Measurements from ENCODE around the gene PTGER4. TPM values are rescaled to one million over a fixed set of nuclear protein-coding genes. Genes with fewer than 3 reads are reported as not detected.
"Not testable (repeated sequence)": the region's sequence is repeated elsewhere in the genome, so short reads cannot be mapped to it uniquely, and the experiment has no call there.

PTGER4 gene
- polyA plus RNA-seq, 1 donor (not counting 4 experiments of a cell fraction or from before 2014, with no cell fraction given), result 12.2 TPM

DNA sequence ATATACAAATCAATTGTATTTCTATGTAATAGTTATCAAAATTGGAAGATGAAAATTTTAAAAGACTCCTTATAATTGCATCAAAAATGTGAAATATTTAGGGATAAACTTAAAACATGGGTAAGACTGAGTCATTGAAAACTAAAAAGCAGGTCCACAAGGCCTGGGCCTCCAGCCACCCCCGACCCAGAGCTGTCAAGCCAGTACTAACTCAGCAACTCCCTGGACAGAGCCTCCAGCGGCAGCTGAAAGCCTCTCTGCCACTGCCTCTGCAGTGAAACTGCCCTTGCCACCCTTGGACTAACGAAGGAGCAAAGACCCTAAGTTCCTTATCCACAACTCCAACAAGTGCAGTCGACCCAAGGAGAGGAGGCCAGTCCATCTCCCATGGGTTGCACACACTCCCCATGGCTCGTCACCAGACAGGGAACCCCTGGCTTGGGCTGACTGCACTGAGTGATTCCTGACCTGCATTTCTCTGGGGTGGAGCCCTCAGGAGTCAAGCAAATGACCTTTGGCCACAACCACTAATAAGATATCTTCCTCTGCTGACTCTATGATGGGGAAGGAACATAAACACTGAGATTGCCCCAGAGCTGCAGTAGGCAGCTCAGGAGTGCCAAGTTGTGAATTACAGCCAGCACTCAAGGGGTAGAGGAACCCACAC lies 20.5 kb downstream of the PTGER4 start:
- FAIRE-seq (no peak), DNase-seq (ENCODE audit: low read depth, low spot score) (no peak)
- Histone ChIP-seq H3K36me3 (ENCODE audit: control insufficient read depth in 2 of 2, extremely low read depth in 1 of 2, insufficient read depth in 2 of 2, low read length in 2 of 2) (no peaks in the 10 kb centered on the region), H3K4me3 (ENCODE audit: control insufficient read depth in 2 of 3, extremely low read depth in 1 of 3, insufficient read depth in 2 of 3, low read depth in 1 of 3, low read length in 3 of 3) (no peak overlapping the region), H3K27ac (ENCODE audit: control insufficient read depth, insufficient read depth, low read length) (no peak overlapping the region), H3K9me3 (ENCODE audit: control insufficient read depth, low read depth, low read length) (no peaks in the 10 kb centered on the region), H3K79me2 (ENCODE audit: control insufficient read depth, insufficient read depth, low read length) (no peaks in the 10 kb centered on the region), H3K4me2 (ENCODE audit: control insufficient read depth, extremely low read depth, insufficient read depth, low read depth, low read length) (no peak overlapping the region), H4K20me1 (ENCODE audit: control insufficient read depth, extremely low read depth, insufficient read depth, low read length) (no peaks in the 10 kb centered on the region), H3K9me1 (ENCODE audit: control insufficient read depth, extremely low read depth, insufficient read depth, low read length) (no peaks in the 10 kb centered on the region), H3K9ac (ENCODE audit: control insufficient read depth, extremely low read depth, insufficient read depth, low read length) (no peak overlapping the region), H2AFZ (ENCODE audit: control insufficient read depth, low read length) (no peak overlapping the region), H3K27me3 (ENCODE audit: control insufficient read depth, extremely low read depth, insufficient read depth, low read length) (no peaks in the 10 kb centered on the region), H3K4me1 (ENCODE audit: control insufficient read depth, extremely low read depth, insufficient read depth, low read length) (no peaks in the 10 kb centered on the region)
- dilution Hi-C loops (cut with MboI; ENCODE audit: extremely low pct_ligation_motif_present, low sequenced_read_pairs), result no loop called here
- TF ChIP-seq EZH2 (IDR thresholded peaks at IDR 0.05; ENCODE audit: low read length), result no peak
- TF ChIP-seq, protein P1, sequence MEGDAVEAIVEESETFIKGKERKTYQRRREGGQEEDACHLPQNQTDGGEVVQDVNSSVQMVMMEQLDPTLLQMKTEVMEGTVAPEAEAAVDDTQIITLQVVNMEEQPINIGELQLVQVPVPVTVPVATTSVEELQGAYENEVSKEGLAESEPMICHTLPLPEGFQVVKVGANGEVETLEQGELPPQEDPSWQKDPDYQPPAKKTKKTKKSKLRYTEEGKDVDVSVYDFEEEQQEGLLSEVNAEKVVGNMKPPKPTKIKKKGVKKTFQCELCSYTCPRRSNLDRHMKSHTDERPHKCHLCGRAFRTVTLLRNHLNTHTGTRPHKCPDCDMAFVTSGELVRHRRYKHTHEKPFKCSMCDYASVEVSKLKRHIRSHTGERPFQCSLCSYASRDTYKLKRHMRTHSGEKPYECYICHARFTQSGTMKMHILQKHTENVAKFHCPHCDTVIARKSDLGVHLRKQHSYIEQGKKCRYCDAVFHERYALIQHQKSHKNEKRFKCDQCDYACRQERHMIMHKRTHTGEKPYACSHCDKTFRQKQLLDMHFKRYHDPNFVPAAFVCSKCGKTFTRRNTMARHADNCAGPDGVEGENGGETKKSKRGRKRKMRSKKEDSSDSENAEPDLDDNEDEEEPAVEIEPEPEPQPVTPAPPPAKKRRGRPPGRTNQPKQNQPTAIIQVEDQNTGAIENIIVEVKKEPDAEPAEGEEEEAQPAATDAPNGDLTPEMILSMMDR (optimal IDR thresholded peaks at IDR 0.05 in 1 of 3, IDR thresholded peaks at IDR 0.05 in 1 of 3, conservative IDR thresholded peaks at IDR 0.05 in 1 of 3; ENCODE audit: extremely low read depth in 1 of 3, insufficient read depth in 2 of 3, low read length in 3 of 3), result no peak

DNA sequence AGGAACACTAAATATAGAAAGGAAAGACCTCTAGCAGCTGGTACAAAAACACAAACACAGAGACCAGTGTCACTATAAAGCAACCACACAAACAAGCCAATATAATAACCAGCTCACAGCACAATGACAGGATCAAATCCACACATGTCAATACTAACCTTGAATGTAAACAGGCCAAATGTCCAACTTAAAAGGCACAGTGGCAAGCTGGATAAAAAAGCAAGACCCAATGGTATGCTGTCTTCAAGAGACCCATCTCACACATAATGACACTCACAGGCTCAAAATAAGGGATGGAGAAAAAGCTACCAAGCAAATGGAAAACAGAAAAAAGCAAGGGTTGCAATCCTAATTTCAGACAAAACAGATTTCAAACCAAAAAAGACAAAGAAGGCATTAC lies 22.3 kb downstream of the PTGER4 start:
- H3K79me2 ChIP-seq (ENCODE audit: control insufficient read depth, insufficient read depth, low read length); H3K27ac ChIP-seq (ENCODE audit: control insufficient read depth, insufficient read depth, low read length); H3K27me3 ChIP-seq (ENCODE audit: control insufficient read depth, extremely low read depth, insufficient read depth, low read length); H4K20me1 ChIP-seq (ENCODE audit: control insufficient read depth, extremely low read depth, insufficient read depth, low read length); H3K4me3 ChIP-seq (ENCODE audit: control insufficient read depth in 2 of 3, extremely low read depth in 1 of 3, insufficient read depth in 2 of 3, low read depth in 1 of 3, low read length in 3 of 3); DNase-seq (ENCODE audit: low read depth, low spot score); H3K9me1 ChIP-seq (ENCODE audit: control insufficient read depth, extremely low read depth, insufficient read depth, low read length); H3K4me2 ChIP-seq (ENCODE audit: control insufficient read depth, extremely low read depth, insufficient read depth, low read depth, low read length); FAIRE-seq; H3K9me3 ChIP-seq (ENCODE audit: control insufficient read depth, low read depth, low read length); H3K36me3 ChIP-seq (ENCODE audit: control insufficient read depth in 2 of 2, extremely low read depth in 1 of 2, insufficient read depth in 2 of 2, low read length in 2 of 2); H3K9ac ChIP-seq (ENCODE audit: control insufficient read depth, extremely low read depth, insufficient read depth, low read length); dilution Hi-C loops (cut with MboI; ENCODE audit: extremely low pct_ligation_motif_present, low sequenced_read_pairs); H3K4me1 ChIP-seq (ENCODE audit: control insufficient read depth, extremely low read depth, insufficient read depth, low read length); H2AFZ ChIP-seq (ENCODE audit: control insufficient read depth, low read length): not testable (repeated sequence)

DNA sequence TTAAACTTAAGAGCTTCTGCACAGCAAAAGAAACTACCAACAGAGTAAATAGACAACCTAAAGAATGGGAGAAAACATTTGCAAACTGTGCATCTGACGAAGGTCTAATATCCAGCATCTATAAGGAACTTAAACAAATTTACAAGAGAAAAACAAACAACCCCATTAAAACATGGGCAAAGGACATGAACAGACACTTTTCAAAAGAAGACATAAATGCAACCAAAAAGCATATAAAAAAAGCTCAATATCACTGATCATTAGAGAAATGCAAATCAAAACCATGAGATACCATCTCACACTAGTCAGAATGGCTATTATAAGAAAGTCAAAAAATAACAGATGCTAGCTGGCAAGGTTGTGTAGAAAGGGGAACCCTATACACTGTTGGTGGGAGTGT lies 25.8 kb downstream of the PTGER4 start:
- H3K4me3 ChIP-seq (ENCODE audit: control insufficient read depth in 2 of 3, extremely low read depth in 1 of 3, insufficient read depth in 2 of 3, low read depth in 1 of 3, low read length in 3 of 3); H4K20me1 ChIP-seq (ENCODE audit: control insufficient read depth, extremely low read depth, insufficient read depth, low read length); H3K9ac ChIP-seq (ENCODE audit: control insufficient read depth, extremely low read depth, insufficient read depth, low read length); H3K4me1 ChIP-seq (ENCODE audit: control insufficient read depth, extremely low read depth, insufficient read depth, low read length); H3K36me3 ChIP-seq (ENCODE audit: control insufficient read depth in 2 of 2, extremely low read depth in 1 of 2, insufficient read depth in 2 of 2, low read length in 2 of 2); H3K4me2 ChIP-seq (ENCODE audit: control insufficient read depth, extremely low read depth, insufficient read depth, low read depth, low read length); H2AFZ ChIP-seq (ENCODE audit: control insufficient read depth, low read length); H3K9me1 ChIP-seq (ENCODE audit: control insufficient read depth, extremely low read depth, insufficient read depth, low read length); dilution Hi-C loops (cut with MboI; ENCODE audit: extremely low pct_ligation_motif_present, low sequenced_read_pairs); H3K27me3 ChIP-seq (ENCODE audit: control insufficient read depth, extremely low read depth, insufficient read depth, low read length); H3K27ac ChIP-seq (ENCODE audit: control insufficient read depth, insufficient read depth, low read length); DNase-seq (ENCODE audit: low read depth, low spot score); H3K79me2 ChIP-seq (ENCODE audit: control insufficient read depth, insufficient read depth, low read length); H3K9me3 ChIP-seq (ENCODE audit: control insufficient read depth, low read depth, low read length); FAIRE-seq: not testable (repeated sequence)

DNA sequence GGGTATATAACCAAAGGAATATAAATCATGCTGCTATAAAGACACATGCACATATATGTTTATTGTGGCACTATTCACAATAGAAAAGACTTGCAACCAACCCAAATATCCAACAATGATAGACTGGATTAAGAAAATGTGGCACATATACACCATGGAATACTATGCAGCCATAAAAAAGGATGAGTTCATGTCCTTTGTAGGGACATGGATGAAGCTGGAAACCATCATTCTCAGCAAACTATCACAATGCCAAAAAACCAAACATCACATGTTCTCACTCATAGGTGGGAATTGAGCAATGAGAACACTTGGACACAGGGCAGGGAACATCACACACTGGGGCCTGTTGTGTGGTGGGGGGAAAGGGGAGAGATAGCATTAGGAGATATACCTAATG lies 30.9 kb downstream of the PTGER4 start:
- H3K9me3 ChIP-seq (ENCODE audit: control insufficient read depth, low read depth, low read length); H3K27ac ChIP-seq (ENCODE audit: control insufficient read depth, insufficient read depth, low read length); H3K4me2 ChIP-seq (ENCODE audit: control insufficient read depth, extremely low read depth, insufficient read depth, low read depth, low read length); H3K4me1 ChIP-seq (ENCODE audit: control insufficient read depth, extremely low read depth, insufficient read depth, low read length); dilution Hi-C loops (cut with MboI; ENCODE audit: extremely low pct_ligation_motif_present, low sequenced_read_pairs); FAIRE-seq; DNase-seq (ENCODE audit: low read depth, low spot score); H3K36me3 ChIP-seq (ENCODE audit: control insufficient read depth in 2 of 2, extremely low read depth in 1 of 2, insufficient read depth in 2 of 2, low read length in 2 of 2); H3K4me3 ChIP-seq (ENCODE audit: control insufficient read depth in 2 of 3, extremely low read depth in 1 of 3, insufficient read depth in 2 of 3, low read depth in 1 of 3, low read length in 3 of 3); H3K79me2 ChIP-seq (ENCODE audit: control insufficient read depth, insufficient read depth, low read length); H2AFZ ChIP-seq (ENCODE audit: control insufficient read depth, low read length); H4K20me1 ChIP-seq (ENCODE audit: control insufficient read depth, extremely low read depth, insufficient read depth, low read length); H3K9ac ChIP-seq (ENCODE audit: control insufficient read depth, extremely low read depth, insufficient read depth, low read length); H3K27me3 ChIP-seq (ENCODE audit: control insufficient read depth, extremely low read depth, insufficient read depth, low read length); H3K9me1 ChIP-seq (ENCODE audit: control insufficient read depth, extremely low read depth, insufficient read depth, low read length): not testable (repeated sequence)
